ENCODE data around the gene SELENOS. TPM values are rescaled to one million over a fixed set of nuclear protein-coding genes. Genes with fewer than 3 reads are reported as not detected.

SELENOS gene
- total and polyA plus RNA-seq, 4 donors = 32.6 to 79.8 (median 63.9) TPM

GRCh38 chr15:101254157-101255050 is 22.9 kb downstream of the SELENOS start:
- H3K27me3 ChIP-seq (ENCODE audit: control insufficient read depth, insufficient read depth, low read length) = no peaks in the 10 kb centered on the region
- H3K4me1 ChIP-seq (ENCODE audit: control insufficient read depth, insufficient read depth, low read length) = peaks cover 10% of the 10 kb centered on the region
- H3K4me3 ChIP-seq (ENCODE audit: low read depth, low read length) = no peak overlapping the region
- no peak overlapping the region for H3K27ac ChIP-seq (ENCODE audit: low read depth, low read length)
- no peak for DNase-seq (ENCODE audit: low read depth in 4 of 6, low spot score in 6 of 6)
- H3K9me3 ChIP-seq (ENCODE audit: control insufficient read depth, insufficient read depth, low read length) = no peaks in the 10 kb centered on the region
- no peaks in the 10 kb centered on the region for H3K36me3 ChIP-seq (ENCODE audit: control insufficient read depth, insufficient read depth, low read length)
- 92% methylated on average over 7 of the region's 11 CpGs for WGBS (ENCODE audit: insufficient coverage)

- Histone ChIP-seq H3K9me3 (ENCODE audit: control insufficient read depth, insufficient read depth, low read length) (no peaks in the 10 kb centered on the region), H3K36me3 (ENCODE audit: control insufficient read depth, insufficient read depth, low read length) (no peaks in the 10 kb centered on the region), H3K27ac (ENCODE audit: low read depth, low read length) (peak overlapping the region; percentile 71), H3K4me1 (ENCODE audit: control insufficient read depth, insufficient read depth, low read length) (peaks cover 10% of the 10 kb centered on the region), H3K4me3 (ENCODE audit: low read depth, low read length) (peak overlapping the region; percentile 49), H3K27me3 (ENCODE audit: control insufficient read depth, insufficient read depth, low read length) (no peaks in the 10 kb centered on the region)
- no peak for DNase-seq (ENCODE audit: low read depth in 4 of 6, low spot score in 6 of 6)
- WGBS (ENCODE audit: insufficient coverage) = no CpG with 5 or more reads among the region's 3 CpGs
Observed at GRCh38 chr15:101252836-101253235, 24.4 kb downstream of the SELENOS start.

- Histone ChIP-seq H3K9me3 (ENCODE audit: control insufficient read depth, insufficient read depth, low read length) (no peaks in the 10 kb centered on the region), H3K27me3 (ENCODE audit: control insufficient read depth, insufficient read depth, low read length) (no peaks in the 10 kb centered on the region), H3K4me3 (ENCODE audit: low read depth, low read length) (peak within 1 kb of the TSS; percentile 76), H3K36me3 (ENCODE audit: control insufficient read depth, insufficient read depth, low read length) (peaks cover 3% of the 10 kb centered on the region), H3K4me1 (ENCODE audit: control insufficient read depth, insufficient read depth, low read length) (peaks cover 14% of the 10 kb centered on the region), H3K27ac (ENCODE audit: low read depth, low read length) (peak within 1 kb of the TSS; percentile 71)
- DNase-seq (ENCODE audit: low read depth in 4 of 6, low spot score in 6 of 6) = peak; percentile 85 to 97 (median 90)
- under 1% methylated on average over 102 of the region's 108 CpGs for WGBS (ENCODE audit: insufficient coverage)
Observed at GRCh38 chr15:101251830-101252820, 25.2 kb downstream of the SELENOS start, which contains the start of gene CHSY1. CHSY1 (minus strand) TSS chr15:101252048; CDS start chr15:101251456, 592 bp downstream.

GRCh38 chr15:101250873-101251829 is 26.1 kb downstream of the SELENOS start:
- under 1% methylated on average over 150 of the region's 150 CpGs for WGBS (ENCODE audit: insufficient coverage)
- peaks cover 4% of the 10 kb centered on the region for H3K36me3 ChIP-seq (ENCODE audit: control insufficient read depth, insufficient read depth, low read length)
- peak overlapping the region; percentile 76 for H3K4me3 ChIP-seq (ENCODE audit: low read depth, low read length)
- H3K9me3 ChIP-seq (ENCODE audit: control insufficient read depth, insufficient read depth, low read length) = no peaks in the 10 kb centered on the region
- H3K27me3 ChIP-seq (ENCODE audit: control insufficient read depth, insufficient read depth, low read length) = no peaks in the 10 kb centered on the region
- DNase-seq (ENCODE audit: low read depth in 4 of 6, low spot score in 6 of 6) = peak in 2 of 6 donors; percentile 33 to 54
- peak overlapping the region; percentile 49 for H3K27ac ChIP-seq (ENCODE audit: low read depth, low read length)
- peaks cover 15% of the 10 kb centered on the region for H3K4me1 ChIP-seq (ENCODE audit: control insufficient read depth, insufficient read depth, low read length)

GRCh38 chr15:101250341-101250831 is 26.9 kb downstream of the SELENOS start:
- WGBS (ENCODE audit: insufficient coverage) = 0% methylated on average over 2 of the region's 6 CpGs
- DNase-seq (ENCODE audit: low read depth in 4 of 6, low spot score in 6 of 6) = peak in 2 of 6 donors; percentile 34 to 81
- peak overlapping the region; percentile 76 for H3K4me3 ChIP-seq (ENCODE audit: low read depth, low read length)
- H3K27me3 ChIP-seq (ENCODE audit: control insufficient read depth, insufficient read depth, low read length) = no peaks in the 10 kb centered on the region
- peaks cover 4% of the 10 kb centered on the region for H3K36me3 ChIP-seq (ENCODE audit: control insufficient read depth, insufficient read depth, low read length)
- H3K27ac ChIP-seq (ENCODE audit: low read depth, low read length) = peak overlapping the region; percentile 35
- H3K9me3 ChIP-seq (ENCODE audit: control insufficient read depth, insufficient read depth, low read length) = no peaks in the 10 kb centered on the region
- peaks cover 15% of the 10 kb centered on the region for H3K4me1 ChIP-seq (ENCODE audit: control insufficient read depth, insufficient read depth, low read length)

GRCh38 chr15:101248274-101248673 is 29.0 kb downstream of the SELENOS start:
- H3K27me3 ChIP-seq (ENCODE audit: control insufficient read depth, insufficient read depth, low read length) = no peaks in the 10 kb centered on the region
- no peak overlapping the region for H3K4me3 ChIP-seq (ENCODE audit: low read depth, low read length)
- H3K9me3 ChIP-seq (ENCODE audit: control insufficient read depth, insufficient read depth, low read length) = no peaks in the 10 kb centered on the region
- no peak for DNase-seq (ENCODE audit: low read depth in 4 of 6, low spot score in 6 of 6)
- peaks cover 30% of the 10 kb centered on the region for H3K4me1 ChIP-seq (ENCODE audit: control insufficient read depth, insufficient read depth, low read length)
- WGBS (ENCODE audit: insufficient coverage) = no CpG with 5 or more reads among the region's 3 CpGs
- H3K27ac ChIP-seq (ENCODE audit: low read depth, low read length) = no peak overlapping the region
- peaks cover 4% of the 10 kb centered on the region for H3K36me3 ChIP-seq (ENCODE audit: control insufficient read depth, insufficient read depth, low read length)

- H3K4me1 ChIP-seq (ENCODE audit: control insufficient read depth, insufficient read depth, low read length) = peaks cover 38% of the 10 kb centered on the region
- WGBS (ENCODE audit: insufficient coverage) = 62% methylated on average over 7 of the region's 10 CpGs
- H3K9me3 ChIP-seq (ENCODE audit: control insufficient read depth, insufficient read depth, low read length) = no peaks in the 10 kb centered on the region
- DNase-seq (ENCODE audit: low read depth in 4 of 6, low spot score in 6 of 6) = no peak
- no peak overlapping the region for H3K4me3 ChIP-seq (ENCODE audit: low read depth, low read length)
- peaks cover 4% of the 10 kb centered on the region for H3K36me3 ChIP-seq (ENCODE audit: control insufficient read depth, insufficient read depth, low read length)
- no peak overlapping the region for H3K27ac ChIP-seq (ENCODE audit: low read depth, low read length)
- H3K27me3 ChIP-seq (ENCODE audit: control insufficient read depth, insufficient read depth, low read length) = no peaks in the 10 kb centered on the region
Observed at GRCh38 chr15:101246824-101247745, 30.2 kb downstream of the SELENOS start.

GRCh38 chr15:101246391-101246790 is 30.9 kb downstream of the SELENOS start:
- H3K9me3 ChIP-seq (ENCODE audit: control insufficient read depth, insufficient read depth, low read length) = no peaks in the 10 kb centered on the region
- H3K36me3 ChIP-seq (ENCODE audit: control insufficient read depth, insufficient read depth, low read length) = peaks cover 4% of the 10 kb centered on the region
- peaks cover 39% of the 10 kb centered on the region for H3K4me1 ChIP-seq (ENCODE audit: control insufficient read depth, insufficient read depth, low read length)
- no CpG with 5 or more reads among the region's 6 CpGs for WGBS (ENCODE audit: insufficient coverage)
- no peak overlapping the region for H3K4me3 ChIP-seq (ENCODE audit: low read depth, low read length)
- no peak overlapping the region for H3K27ac ChIP-seq (ENCODE audit: low read depth, low read length)
- H3K27me3 ChIP-seq (ENCODE audit: control insufficient read depth, insufficient read depth, low read length) = no peaks in the 10 kb centered on the region
- no peak for DNase-seq (ENCODE audit: low read depth in 4 of 6, low spot score in 6 of 6)
